ENCODE data around the gene C2orf76. TPM values are rescaled to one million over a fixed set of nuclear protein-coding genes. Genes with fewer than 3 reads are reported as not detected.

The C2orf76 gene
- total and polyA plus RNA-seq, 2 of the 4 experiments (the other 2 are of a cell fraction): 10.6 to 12.6 TPM

- POLR2A ChIA-PET (ENCODE audit: unreplicated experiment): no interaction called here
- Histone ChIP-seq H4K91ac (ENCODE audit: insufficient read depth, low read depth, low read length) (no peak overlapping the region), H3K23ac (ENCODE audit: low read depth, low read length) (no peak overlapping the region), H4K8ac (ENCODE audit: low read depth in 2 of 2, low read length in 2 of 2) (no peak overlapping the region), H3K4me3 (ENCODE audit: insufficient read depth, low read depth, low read length) (no peak overlapping the region), H3K36me3 (ENCODE audit: control insufficient read depth, insufficient read depth, low read length) (no peaks in the 10 kb centered on the region), H3K9me1 (ENCODE audit: insufficient read depth, low read length) (0 out of 2 replicates have a peak, but pooled peaks cover 3% of the 10 kb centered on the region), H3K79me1 (ENCODE audit: low read depth in 1 of 2, low read length in 2 of 2) (no peaks in the 10 kb centered on the region), H2BK5ac (ENCODE audit: low read depth, low read length, poor library complexity, severe bottlenecking) (no peak overlapping the region), H3K9me3 (ENCODE audit: control insufficient read depth, insufficient read depth, low read length) (no peaks in the 10 kb centered on the region), H4K5ac (ENCODE audit: low read depth, low read length) (no peak overlapping the region), H3K14ac (replicated peaks; ENCODE audit: low read depth, low read length) (no peak overlapping the region), H3K27me3 (ENCODE audit: control insufficient read depth, insufficient read depth, low read length) (peaks cover 6% of the 10 kb centered on the region; the same call in 1 of the 2 replicates), H4K20me1 (ENCODE audit: insufficient read depth, low read length) (no peaks in the 10 kb centered on the region), H2BK20ac (ENCODE audit: low read depth, low read length) (no peak overlapping the region), H2BK120ac (ENCODE audit: low read depth, low read length) (no peak overlapping the region), H3K9ac (ENCODE audit: low read depth, low read length) (no peak overlapping the region), H3K4me1 (ENCODE audit: control insufficient read depth, insufficient read depth, low read length) (peaks cover 2% of the 10 kb centered on the region; the same call in 1 of the 2 replicates), H3K18ac (ENCODE audit: low read depth, low read length) (no peak overlapping the region), H3K4ac (ENCODE audit: low read depth, low read length) (no peak overlapping the region), H2AK5ac (ENCODE audit: low read depth, low read length) (no peak overlapping the region), H3K4me2 (ENCODE audit: low read depth, low read length) (no peak overlapping the region), H2AFZ (replicated peaks; ENCODE audit: low read length, poor library complexity) (no peak overlapping the region), H2AK9ac (replicated peaks; ENCODE audit: low read depth, low read length, poor library complexity) (no peak overlapping the region), H2BK15ac (ENCODE audit: low read depth, low read length) (no peak overlapping the region), H3K56ac (ENCODE audit: extremely low read depth, insufficient read depth, low read length) (no peak overlapping the region), H3K27ac (ENCODE audit: insufficient read depth, low read length) (no peak overlapping the region)
- TF ChIP-seq MAZ (IDR thresholded peaks at IDR 0.05; ENCODE audit: borderline replicate concordance, low read depth, low read length) (no peak), FOS (IDR thresholded peaks at IDR 0.05; ENCODE audit: low read depth, low read length) (no peak), ELK1 (IDR thresholded peaks at IDR 0.05; ENCODE audit: borderline replicate concordance, low read depth, low read length) (no peak), RAD21 (IDR thresholded peaks at IDR 0.05; ENCODE audit: low read length) (no peak), USF2 (IDR thresholded peaks at IDR 0.05; ENCODE audit: low read depth, low read length) (no peak), RCOR1 (IDR thresholded peaks at IDR 0.05; ENCODE audit: insufficient replicate concordance, low read length) (no peak), SMC3 (IDR thresholded peaks at IDR 0.05; ENCODE audit: low read depth, low read length) (no peak)
- dilution Hi-C loops (cut with HindIII; ENCODE audit: low sequenced_read_pairs, unreplicated experiment): no loop called here
- WGBS, 2 experiments (ENCODE audit: extremely low coverage in 2 of 2, insufficient read length in 1 of 2): 73% methylated on average over 2 of the region's 6 CpGs; no CpG with 5 or more reads in 1 of the 2 experiments
- in situ Hi-C loops (cut with MboI; ENCODE audit: low sequenced_read_pairs): loop anchor here (10.0 kb wide), 1 partner anchor 255 kb away; no protein-coding TSS in a partner anchor
- ATAC-seq (ENCODE audit: low read depth) (no peak), DNase-seq (no peak)
- no TSS peak for BruUV-seq (replicated peaks)
- CTCF ChIA-PET: interaction anchor here (2.3 kb wide), 1 partner anchor 10 kb away, joined by 7 read pairs; no protein-coding TSS in a partner anchor
- intact Hi-C loops (cut with micrococcal nuclease): no loop called here
These were observed 87.0 kb downstream of the C2orf76 start for GRCh38 chr2:119279666-119280065.
